WI38 (cell line): ENCODE data around the gene WSCD1.

Source experiments
- H3K4me3 ChIP-seq: 2 replicates; pipeline ENCODE4 v1.5.1; 2011; ENCODE audit warnings: low read depth, mild to moderate bottlenecking, control low read depth, low read length
- CTCF ChIP-seq: IDR thresholded peaks from 2 replicates; pipeline ENCODE4 v1.5.1; 2012; ENCODE audit warnings: low read depth, mild to moderate bottlenecking, control low read depth, low read length

Gene WSCD1

GRCh38 chr17:6138761-6139446 lies 68.7 kb downstream of the WSCD1 start:
- no peak overlapping the region for H3K4me3 ChIP-seq

GRCh38 chr17:6139447-6139832 lies 69.3 kb downstream of the WSCD1 start:
- no peak overlapping the region for H3K4me3 ChIP-seq
- no peak for TF ChIP-seq CTCF

More at GRCh38 chr17:6138761-6139446, 68.7 kb downstream of the WSCD1 start:
- no peak for TF ChIP-seq CTCF

GRCh38 chr17:6140188-6140587 lies 70.0 kb downstream of the WSCD1 start:
- no peak for TF ChIP-seq CTCF
- no peak overlapping the region for H3K4me3 ChIP-seq

GRCh38 chr17:6140728-6141330 lies 70.7 kb downstream of the WSCD1 start:
- TF ChIP-seq CTCF: no peak
- H3K4me3 ChIP-seq: no peak overlapping the region

GRCh38 chr17:6142701-6143100 lies 72.5 kb downstream of the WSCD1 start:
- H3K4me3 ChIP-seq: no peak overlapping the region
- no peak for TF ChIP-seq CTCF

- H3K4me3 ChIP-seq: no peak overlapping the region
- TF ChIP-seq CTCF: no peak
These were observed 75.8 kb downstream of the WSCD1 start for GRCh38 chr17:6145946-6146345.

- TF ChIP-seq CTCF: no peak
- H3K4me3 ChIP-seq: no peak overlapping the region
These were observed 76.9 kb downstream of the WSCD1 start for GRCh38 chr17:6147042-6147441.
